Medulla oblongata (tissue), 1 donor: ENCODE data around the gene TCN2.
"Not testable (repeated sequence)": the region's sequence is repeated elsewhere in the genome, so short reads cannot be mapped to it uniquely, and the experiment has no call there.

Source experiments
- DNase-seq: peaks from one replicate; pipeline ENCODE4 v3.0.0-alpha.2; 2015; ENCODE audit errors: extremely low spot score

Gene TCN2

DNA sequence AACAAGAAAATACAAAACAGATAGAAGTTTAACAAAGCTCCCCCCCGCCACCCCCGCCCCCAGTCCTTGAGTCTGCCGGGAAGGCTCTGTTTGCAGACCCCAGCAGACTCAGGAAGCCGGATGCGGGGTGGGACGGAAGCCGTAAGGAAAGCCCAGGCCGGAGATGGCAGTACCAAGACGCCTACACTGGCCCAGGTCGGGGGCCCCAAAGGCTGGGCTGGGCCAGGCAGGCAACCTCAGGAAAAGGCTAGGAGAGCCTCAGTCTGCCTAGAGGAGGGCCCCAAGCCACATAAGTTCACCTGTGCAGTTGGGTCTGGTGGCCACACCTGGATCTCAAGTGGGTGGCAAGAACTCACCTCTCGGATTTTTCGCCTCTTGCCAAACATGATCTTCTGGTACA is 28.5 kb upstream of the TCN2 start:
- DNase-seq, result no peak

DNA sequence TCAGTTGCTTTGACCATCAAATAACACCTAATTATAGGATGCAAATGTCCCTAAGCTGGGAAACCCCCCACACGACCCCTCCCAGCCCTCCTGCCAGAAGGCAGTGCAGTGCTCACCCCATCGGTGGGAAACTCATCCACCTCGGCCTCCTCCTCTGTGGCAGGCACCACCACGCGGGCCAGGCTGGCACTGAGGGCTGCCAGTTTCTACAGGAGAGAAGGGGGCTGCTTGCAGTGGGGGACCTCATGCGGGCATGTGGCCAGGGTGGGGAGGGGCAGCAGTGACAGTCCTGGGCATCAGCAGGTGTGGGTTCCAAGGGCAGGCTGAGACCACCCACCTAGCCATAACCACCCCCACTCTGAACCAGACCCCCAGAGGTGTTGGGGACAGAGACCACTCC is 26.1 kb upstream of the TCN2 start:
- DNase-seq, result no peak

DNA sequence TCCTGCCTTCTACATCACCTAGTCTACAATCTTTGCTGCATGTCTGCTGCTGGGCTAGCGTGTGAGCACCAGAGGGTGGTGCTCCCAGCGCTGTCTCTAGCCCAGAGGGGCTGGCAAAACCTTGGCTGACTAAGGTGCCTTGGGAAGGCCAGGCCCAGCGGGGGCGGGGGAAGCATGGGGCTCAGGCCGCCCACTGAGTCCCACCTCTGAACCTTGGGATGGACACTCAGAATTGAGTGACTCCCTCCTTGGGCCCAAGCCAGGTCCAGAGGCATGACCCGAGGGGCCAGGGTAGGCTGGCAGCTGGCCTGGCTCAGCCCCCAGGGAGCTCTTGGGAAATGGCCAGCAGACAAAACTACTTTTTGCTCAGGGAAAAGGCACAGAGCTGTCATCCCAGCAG is 24.9 kb upstream of the TCN2 start:
- DNase-seq, result no peak

DNA sequence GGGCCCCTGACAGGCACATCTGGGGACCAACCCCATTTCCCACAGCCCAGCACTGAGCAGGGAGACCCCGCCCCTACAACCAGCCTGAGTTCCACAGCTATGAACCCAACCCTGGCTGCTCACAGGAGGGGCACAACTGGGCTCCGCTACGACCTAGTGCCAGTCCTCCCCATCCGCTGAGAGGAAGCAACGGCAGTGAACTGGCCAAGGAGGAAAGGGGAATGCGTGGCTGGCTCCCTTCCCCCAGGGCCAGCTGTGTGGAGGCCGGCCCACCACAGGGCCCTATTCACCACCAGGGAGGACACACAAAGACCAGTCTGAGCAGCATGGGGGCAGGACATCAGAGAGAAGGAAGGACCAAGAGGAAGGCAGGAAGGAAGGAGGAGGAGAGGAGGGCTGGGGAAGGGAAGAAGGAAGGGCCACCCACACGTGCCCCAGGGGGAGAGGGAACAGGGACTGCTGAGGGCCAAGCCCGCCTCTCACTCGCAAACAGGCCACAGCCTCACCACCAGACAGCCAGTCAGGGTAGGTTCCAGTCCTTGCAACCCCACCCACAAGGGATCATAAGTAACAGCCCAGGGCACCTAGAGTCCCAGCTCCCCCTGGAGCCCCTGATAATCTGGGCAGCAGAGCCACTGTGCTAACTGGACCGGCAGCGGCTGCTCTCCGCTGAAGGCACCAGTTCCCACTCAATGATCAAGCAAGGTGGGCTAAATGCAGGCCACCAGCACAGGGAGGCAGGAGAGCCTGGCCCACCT is 24.0 kb upstream of the TCN2 start:
- peak; percentile 48 for DNase-seq

DNA sequence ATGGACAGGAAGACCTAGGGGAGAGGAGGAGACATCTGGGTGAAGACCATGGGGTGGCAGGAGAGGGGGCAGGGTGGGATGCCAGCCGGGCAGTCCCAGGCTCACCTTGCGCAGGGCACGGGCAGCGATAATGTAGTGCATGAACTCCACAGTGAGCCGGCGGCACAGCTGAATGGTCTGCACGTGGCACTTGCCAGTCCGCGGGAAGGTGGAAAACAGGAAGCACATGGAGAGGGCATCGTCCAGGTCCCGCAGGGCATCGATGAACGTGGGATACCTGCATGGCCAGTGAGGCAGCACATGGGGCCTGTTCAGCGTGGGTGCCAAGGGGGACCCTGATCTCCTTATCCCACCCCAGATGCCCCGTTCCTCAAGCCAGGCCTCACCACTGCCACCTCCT is 22.5 kb upstream of the TCN2 start:
- no peak for DNase-seq

- no peak for DNase-seq
Measured at GRCh38 chr22:30586414-30586813, 20.6 kb upstream of the TCN2 start.

- no peak for DNase-seq
Measured at GRCh38 chr22:30591191-30591587, 15.8 kb upstream of the TCN2 start.

GRCh38 chr22:30591588-30592359 is 15.2 kb upstream of the TCN2 start, which contains the start of gene PES1:
TSS of gene PES1 (minus strand) at chr22:30591910. CDS start at chr22:30591833, 77 bp downstream.
- peak; percentile 97 for DNase-seq

DNA sequence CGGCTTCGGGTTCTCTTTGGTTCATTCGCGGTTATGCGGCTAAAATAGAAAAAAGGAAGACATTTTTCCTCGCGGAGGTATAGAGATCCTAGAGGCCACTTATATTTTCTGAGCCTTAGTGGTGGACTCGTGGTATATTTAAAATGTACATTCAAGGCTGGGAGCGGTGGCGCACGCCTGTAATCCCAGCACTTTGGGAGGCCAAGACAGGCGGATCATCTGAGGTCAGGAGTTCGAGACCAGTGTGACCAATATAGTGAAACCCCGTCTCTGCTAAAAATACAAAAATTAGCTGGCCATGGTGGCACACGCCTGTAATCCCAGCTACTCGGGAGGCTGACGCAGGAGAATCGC is 14.6 kb upstream of the TCN2 start:
- not testable (repeated sequence) for DNase-seq

GRCh38 chr22:30596199-30596598 is 10.8 kb upstream of the TCN2 start:
- no peak for DNase-seq

- DNase-seq, result no peak
Measured at GRCh38 chr22:30596886-30597285, 10.1 kb upstream of the TCN2 start.

DNA sequence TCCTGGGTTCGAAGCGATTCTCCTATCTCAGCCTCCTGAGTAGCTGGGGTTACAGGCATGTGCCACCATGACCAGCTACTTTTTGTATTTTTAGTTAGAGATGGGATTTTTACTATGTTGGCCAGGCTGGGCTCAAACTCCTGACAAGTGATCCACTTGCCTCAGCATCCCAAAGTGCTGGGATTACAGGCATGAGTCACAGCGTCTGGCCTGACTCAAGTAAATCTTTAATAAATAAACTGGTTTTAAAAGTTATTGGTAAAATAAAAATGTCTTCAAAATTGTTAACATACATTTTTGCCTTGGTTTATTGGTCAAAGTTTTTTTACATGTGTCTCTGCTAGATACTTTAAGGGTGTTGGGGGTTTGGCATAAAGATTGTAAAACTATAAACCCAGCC is 8.0 kb upstream of the TCN2 start:
- no peak for DNase-seq

DNA sequence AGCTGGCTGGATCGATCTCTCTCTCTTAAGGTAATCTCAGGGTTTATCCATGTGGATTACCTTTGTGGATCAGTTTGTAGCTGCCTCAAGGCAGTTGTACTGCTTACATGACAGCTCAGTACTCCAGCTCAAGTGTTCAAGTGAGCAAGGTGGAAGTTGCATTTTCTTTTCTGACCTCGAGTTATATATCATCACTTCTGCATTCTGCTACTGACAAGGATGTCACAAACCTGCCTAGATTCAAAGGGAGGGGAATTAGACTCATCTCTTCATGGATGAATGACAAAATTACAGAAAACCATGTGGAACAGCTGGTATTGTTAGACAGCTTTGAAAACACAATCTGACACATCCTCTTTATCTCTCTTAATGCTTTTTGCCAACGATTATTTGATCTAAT is 6.1 kb upstream of the TCN2 start:
- no peak for DNase-seq

- no peak for DNase-seq
Measured at GRCh38 chr22:30601464-30601863, 5.5 kb upstream of the TCN2 start.

GRCh38 chr22:30602049-30602448 is 4.9 kb upstream of the TCN2 start:
- DNase-seq, result peak; percentile 20

GRCh38 chr22:30603801-30604200 is 3.2 kb upstream of the TCN2 start:
- no peak for DNase-seq

- DNase-seq, result no peak
Measured at GRCh38 chr22:30604723-30605122, 2.3 kb upstream of the TCN2 start.

DNA sequence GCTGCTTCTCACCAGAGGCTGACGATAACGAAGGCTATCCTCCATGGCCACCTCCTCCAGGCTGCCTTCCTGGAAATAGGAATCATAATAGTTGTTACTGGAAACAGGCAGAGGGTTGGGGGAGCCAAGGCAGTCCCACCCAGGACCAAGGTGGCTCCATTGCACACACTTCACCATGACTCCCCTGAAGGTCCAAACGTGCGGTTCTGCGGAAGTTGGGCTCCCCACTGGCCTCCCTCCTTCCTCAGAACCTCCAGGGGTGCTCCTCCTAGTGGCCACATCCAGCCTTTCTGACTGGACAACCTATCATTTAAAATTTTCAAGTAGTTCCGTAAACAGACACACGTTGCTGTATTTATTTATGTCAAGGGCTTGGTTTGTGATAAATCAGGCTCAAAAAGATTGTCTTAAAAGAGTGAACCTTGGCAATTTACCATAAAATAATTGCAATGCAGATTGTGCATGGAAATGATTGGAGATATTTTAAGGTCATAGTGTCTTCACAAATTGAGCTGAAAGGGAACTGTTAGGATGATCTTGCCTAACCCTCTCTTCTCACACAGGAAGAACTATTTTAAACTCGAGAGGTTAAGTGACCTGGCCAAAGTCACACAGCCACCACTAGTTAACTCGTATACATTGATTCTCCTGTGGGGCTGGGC is 1.4 kb upstream of the TCN2 start:
- peak; percentile 63 for DNase-seq

- no peak for DNase-seq
Measured at GRCh38 chr22:30607300-30607930, 441 bp downstream of the TCN2 start.

DNA sequence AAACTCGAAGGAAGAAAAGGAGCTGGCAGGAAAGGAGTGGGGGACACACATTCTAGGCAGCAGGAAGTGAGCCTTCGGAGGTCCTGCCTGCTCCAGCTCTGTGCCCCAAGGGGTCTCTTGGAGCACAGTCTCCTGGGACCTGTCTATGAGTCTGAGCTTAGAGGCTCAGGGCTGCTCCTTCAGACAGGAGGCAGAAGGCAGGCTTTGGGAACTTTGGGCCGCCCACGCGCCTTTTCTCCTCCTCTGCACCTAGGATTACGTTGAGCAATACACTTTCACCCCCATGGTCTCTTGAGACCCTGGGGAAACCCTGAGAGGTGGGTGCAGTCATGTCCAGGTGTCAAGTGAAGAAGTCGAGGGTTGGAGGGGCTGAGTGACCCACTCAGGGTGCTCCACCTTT is 965 bp downstream of the TCN2 start:
- no peak for DNase-seq

DNA sequence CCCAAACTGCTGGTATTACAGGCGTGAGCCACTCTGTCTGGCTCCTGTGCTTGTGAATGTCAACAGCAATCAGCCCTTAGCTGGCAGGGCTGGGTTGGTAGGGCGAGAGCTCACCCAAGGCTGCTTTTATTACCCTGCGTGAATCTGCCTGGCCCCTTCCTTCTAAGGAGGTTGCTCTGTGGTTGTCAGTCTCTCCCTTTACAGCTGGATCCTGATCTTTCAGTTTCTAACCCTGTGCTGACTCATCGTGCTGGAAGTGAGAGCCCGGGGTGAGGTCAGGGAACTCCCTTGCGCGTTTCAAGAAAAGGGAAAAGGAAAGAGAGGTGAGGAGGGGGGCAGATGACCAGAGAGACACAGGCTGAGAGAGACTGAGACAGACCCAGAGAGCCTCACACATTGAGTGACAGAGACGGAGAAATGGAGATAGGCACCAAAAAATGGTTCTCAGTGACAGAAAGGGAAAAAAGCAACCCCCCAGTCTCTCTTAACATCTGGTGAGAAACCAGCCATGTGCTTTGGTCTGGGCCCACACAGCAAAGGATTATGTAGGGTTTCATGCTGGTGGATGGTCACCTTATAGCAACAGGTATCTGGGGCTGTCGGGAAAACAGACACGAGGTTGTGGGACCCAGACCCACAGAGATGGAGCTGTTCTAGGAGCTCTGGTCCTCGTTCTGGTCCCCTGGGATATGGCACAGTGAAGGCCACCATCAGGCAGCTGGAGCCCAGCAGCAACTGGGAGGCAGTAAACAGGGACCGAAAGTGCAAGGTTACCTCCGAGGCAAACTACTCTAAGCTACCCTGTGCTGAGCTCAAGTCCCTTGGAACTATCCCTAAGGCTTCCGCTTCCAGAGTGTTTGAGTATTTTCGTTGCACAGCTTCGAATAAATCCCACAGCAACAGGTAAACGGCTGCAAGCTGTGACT is 2.5 kb downstream of the TCN2 start:
- DNase-seq, result peak; percentile 76
